CD14-positive monocyte (primary cell): ENCODE results near the gene MTARC1. TPM values are rescaled to one million over a fixed set of nuclear protein-coding genes. Genes with fewer than 3 reads are reported as not detected.
A peak's percentile ranks its signal among the peaks of the same experiment; 100 is the strongest.

ENCODE experiments used
- DNase-seq, 3 donors: peaks; one replicate each; pipeline ENCODE4 v3.0.0-alpha.2; 2011 to 2022
- H2AFZ ChIP-seq: 2 replicates; pipeline ENCODE4 v1.6.0; 2012; ENCODE audit warnings: mild to moderate bottlenecking, low read depth, low read length, inconsistent platforms; ENCODE audit not compliant: insufficient read depth, poor library complexity, severe bottlenecking
- H3K27ac ChIP-seq, 2 donors: 1 replicate in 1 of 2; 2 replicates in 1 of 2; pipeline ENCODE4 v1.5.1; 2012 to 2013; ENCODE audit warnings: low read length in 2 of 2, control low read depth in 1 of 2, inconsistent platforms in 1 of 2, low read depth in 1 of 2, mild to moderate bottlenecking in 1 of 2
- H3K27me3 ChIP-seq, 2 donors: one replicate each; pipeline versions ENCODE4 v1.6.0 to v1.6.1; 2011 to 2013; ENCODE audit warnings: low read length in 2 of 2; ENCODE audit not compliant: control insufficient read depth in 2 of 2, insufficient read depth in 2 of 2
- H3K36me3 ChIP-seq, 2 donors: replicated peaks in 1 of 2; 1 replicate in 1 of 2; 2 replicates in 1 of 2; pipeline versions ENCODE4 v1.5.1 to v1.6.1; 2012 to 2013; ENCODE audit warnings: low read length in 2 of 2, control low read depth in 1 of 2, inconsistent platforms in 1 of 2, mild to moderate bottlenecking in 1 of 2; ENCODE audit not compliant: insufficient read depth in 2 of 2, control insufficient read depth in 1 of 2
- H3K4me1 ChIP-seq, 2 donors: 1 replicate in 1 of 2; 2 replicates in 1 of 2; pipeline versions ENCODE4 v1.5.1 to v1.6.1; 2012 to 2013; ENCODE audit warnings: low read length in 2 of 2, control low read depth in 1 of 2, inconsistent platforms in 1 of 2, mild to moderate bottlenecking in 1 of 2, moderate library complexity in 1 of 2; ENCODE audit not compliant: insufficient read depth in 2 of 2, control insufficient read depth in 1 of 2
- H3K4me2 ChIP-seq: replicated peaks from 2 replicates; pipeline ENCODE3; 2012; ENCODE audit warnings: low read length, moderate library complexity, mild to moderate bottlenecking; ENCODE audit not compliant: poor library complexity, severe bottlenecking; ENCODE audit errors: extremely low read depth
- H3K4me3 ChIP-seq, 3 experiments: fragments of 200-600 bp in 1 of 3; sonication (generic) in 1 of 3; replicated peaks in 1 of 3; 1 replicate in 2 of 3; 2 replicates in 1 of 3; pipeline ENCODE4 v1.5.1; 2011 to 2013; ENCODE audit warnings: low read length in 3 of 3, mild to moderate bottlenecking in 3 of 3, control low read depth in 2 of 3, low read depth in 2 of 3, inconsistent platforms in 1 of 3, moderate library complexity in 1 of 3
- H3K79me2 ChIP-seq: 2 replicates; pipeline ENCODE4 v1.6.0; 2012; ENCODE audit warnings: mild to moderate bottlenecking, control low read depth, inconsistent platforms, low read length, moderate library complexity; ENCODE audit not compliant: insufficient read depth
- H3K9ac ChIP-seq: 2 replicates; pipeline ENCODE4 v1.6.0; 2017; ENCODE audit warnings: low read length, mild to moderate bottlenecking; ENCODE audit not compliant: insufficient read depth, poor library complexity, severe bottlenecking
- H3K9me3 ChIP-seq, 2 donors: replicated peaks in 1 of 2; 1 replicate in 1 of 2; 2 replicates in 1 of 2; pipeline versions ENCODE4 v1.5.1 to v1.6.1; 2012 to 2013; ENCODE audit warnings: low read length in 2 of 2, control low read depth in 1 of 2; ENCODE audit not compliant: control insufficient read depth in 1 of 2, insufficient read depth in 1 of 2
- H4K20me1 ChIP-seq: 2 replicates; pipeline ENCODE4 v1.6.0; 2012; ENCODE audit warnings: mild to moderate bottlenecking, low read length, control low read depth, moderate library complexity; ENCODE audit not compliant: insufficient read depth
- H3K27ac Mint-ChIP-seq, 7 donors: one replicate each; pipeline ENCODE4 v1.8.0; 2020; ENCODE audit warnings: mild to moderate bottlenecking in 7 of 7, mixed read lengths in 7 of 7, moderate library complexity in 6 of 7, inconsistent platforms in 2 of 7
- H3K27me3 Mint-ChIP-seq, 3 donors: one replicate each; pipeline ENCODE4 v1.8.0; 2021 to 2022; ENCODE audit warnings: low read depth in 3 of 3, mild to moderate bottlenecking in 3 of 3, mixed read lengths in 3 of 3, moderate library complexity in 3 of 3, inconsistent platforms in 1 of 3
- H3K36me3 Mint-ChIP-seq, 2 donors: one replicate each; pipeline ENCODE4 v1.8.0; 2020; ENCODE audit warnings: mixed read lengths in 2 of 2, inconsistent platforms in 1 of 2, mild to moderate bottlenecking in 1 of 2
- H3K4me1 Mint-ChIP-seq: one replicate; pipeline ENCODE4 v1.8.0; 2020; ENCODE audit warnings: mild to moderate bottlenecking, mixed read lengths
- H3K4me3 Mint-ChIP-seq, 2 donors: one replicate each; pipeline ENCODE4 v1.8.0; 2020; ENCODE audit warnings: mild to moderate bottlenecking in 2 of 2, mixed read lengths in 2 of 2, moderate library complexity in 1 of 2
- H3K9me3 Mint-ChIP-seq, 7 donors: one replicate each; pipeline ENCODE4 v1.8.0; 2020 to 2022; ENCODE audit warnings: mixed read lengths in 7 of 7, mild to moderate bottlenecking in 6 of 7, moderate library complexity in 6 of 7, inconsistent platforms in 2 of 7
- CTCF ChIP-seq: fragments of 200-600 bp; IDR thresholded peaks from one replicate; pipeline ENCODE4 v1.8.0; 2022; ENCODE audit warnings: antibody characterized with exemption, mild to moderate bottlenecking
- whole genome bisulfite sequencing: methylation state at CpG from one replicate; pipeline ENCODE4 v1.1.5; 2013; ENCODE audit warnings: missing lambda C conversion rate; ENCODE audit not compliant: insufficient coverage; 5-methylcytosine and 5-hydroxymethylcytosine counted together
- intact Hi-C, 2 donors: fragments of 100-400 bp; cut with micrococcal nuclease; formaldehyde crosslinking; loops; one replicate each; pipeline versions ENCODE4 v1.15.0 to v1.15.1; 2023
- polyA plus RNA-seq, 3 donors: library from polyadenylated mRNA; depleted of rRNA in 1 of 3; unstranded in 2 of 3; stranded (reverse) in 1 of 3; fragments of 300-500 nt in 2 of 3; fragments of >200 nt in 1 of 3; fragmentation: Illumina TruSeq in 2 of 3; gene quantifications; 1 replicate in 2 of 3; 2 replicates in 1 of 3; pipeline ENCODE4 v1.2.3, GENCODE V29; 2012 to 2021

The MTARC1 gene
- polyA plus RNA-seq, 3 donors, result 25.2 to 80.6 (median 70.9) TPM

GRCh38 chr1:220834155-220834870 lies 47.6 kb downstream of the MTARC1 start:
- peaks cover 0 to 1% (median 0%) of the 10 kb centered on the region in 3 donors for H3K27me3 Mint-ChIP-seq
- H3K36me3 Mint-ChIP-seq, result peaks cover 16 to 17% of the 10 kb centered on the region in 2 donors
- intact Hi-C loops, result no loop called here

More at GRCh38 chr1:220834155-220834870, 47.6 kb downstream of the MTARC1 start:
- H3K4me1 ChIP-seq, result no peaks in the 10 kb centered on the region
- H3K27me3 ChIP-seq, result no peaks in the 10 kb centered on the region
- no peak for DNase-seq
- TF ChIP-seq CTCF, result no peak
- H2AFZ ChIP-seq, result no peak overlapping the region
- no peak overlapping the region for H3K4me3 Mint-ChIP-seq
- H3K79me2 ChIP-seq, result no peaks in the 10 kb centered on the region
- H3K4me1 Mint-ChIP-seq, result no peaks in the 10 kb centered on the region
- peak overlapping the region in 1 of 7 donors; percentile 44 for H3K27ac Mint-ChIP-seq
- H3K27ac ChIP-seq, result no peak overlapping the region
- no peaks in the 10 kb centered on the region for H3K9me3 ChIP-seq
- peaks cover 5 to 11% of the 10 kb centered on the region in 2 donors for H3K36me3 ChIP-seq
- no peak overlapping the region for H3K4me2 ChIP-seq
- H3K9ac ChIP-seq, result no peak overlapping the region
- H3K4me3 ChIP-seq, result no peak overlapping the region
- peaks cover 0 to 4% (median 0%) of the 10 kb centered on the region in 7 donors for H3K9me3 Mint-ChIP-seq
- WGBS, result 97% methylated on average over 4 of the region's 4 CpGs
- H4K20me1 ChIP-seq, result no peaks in the 10 kb centered on the region

Other genes with a start within 250 kb of the MTARC1 start
- gene C1orf115, start 96.5 kb upstream of the MTARC1 start, polyA plus RNA-seq, result 1 to 10 TPM in 2 of 3 donors, under 1 TPM in 1; 0.47 to 3.1 (median 1.9) TPM
- under 1 TPM; 0.29 to 0.81 (median 0.56) TPM for gene MTARC2, start 38.6 kb upstream of the MTARC1 start, polyA plus RNA-seq
- 10 to 100 TPM; 17.1 to 44.0 (median 17.6) TPM for gene HLX, start 92.5 kb downstream of the MTARC1 start, polyA plus RNA-seq